K562 (cell line): Measurements from ENCODE around the gene TIMM17B. TPM values are rescaled to one million over a fixed set of nuclear protein-coding genes. Genes with fewer than 3 reads are reported as not detected.

Experiments
- ATAC-seq: fragments of 200-7000 bp; cut with Tn5 transposase; 3 replicates; pipeline ENCODE4 v1.9.1; 2020; ENCODE audit warnings: moderate library complexity
- BruUV-seq: library from RNA; stranded (reverse); fragments of 400-500 nt; replicated peaks from 2 replicates; lab custom pipeline; 2021; lab: Mats Ljungman, UMichigan
- CTCF ChIA-PET: fragments of 300-600 bp; formaldehyde crosslinking; extraction: SDS; loops from one replicate; lab custom pipeline; 2021; ENCODE audit warnings: low intra/inter-chr PET ratio; lab: Yijun Ruan, JAX
- POLR2A ChIA-PET: fragments of 300-600, 350-650 bp; sonication (Branson Sonifier 250); formaldehyde crosslinking; extraction: SDS; loops from one replicate; lab custom pipeline; 2021; ENCODE audit warnings: antibody characterized with exemption, inconsistent platforms; lab: Yijun Ruan, JAX
- DNase-seq, 4 experiments: peaks; one replicate each; pipeline versions ENCODE4 v3.0.0 to v3.0.0-alpha.2; 2011 to 2018; ENCODE audit warnings: low spot score in 3 of 4, mixed read lengths in 3 of 4; ENCODE audit errors: extremely low read depth in 1 of 4
- FAIRE-seq: peaks from 2 replicates; lab custom pipeline; 2011; peaks lifted over from hg19 to GRCh38; lab: Jason Lieb, UNC
- H2AFZ ChIP-seq: 2 replicates; pipeline ENCODE4 v1.6.0; 2011; ENCODE audit warnings: low read depth, low read length, control low read depth, inconsistent platforms
- H3K27ac ChIP-seq: fragments of 200-600 bp; 3 replicates; pipeline ENCODE4 v1.8.0; 2011; ENCODE audit warnings: low read depth, mild to moderate bottlenecking, control low read depth, inconsistent platforms, low read length, moderate library complexity, mixed read lengths; ENCODE audit errors: extremely low read depth
- H3K27me3 ChIP-seq, 2 experiments: fragments of 300-600 bp in 1 of 2; 2 replicates in 1 of 2; 3 replicates in 1 of 2; pipeline versions ENCODE4 v1.6.0 to v1.8.0; 2011; ENCODE audit warnings: inconsistent platforms in 2 of 2, low read length in 2 of 2, mild to moderate bottlenecking in 1 of 2, mixed read lengths in 1 of 2, moderate library complexity in 1 of 2; ENCODE audit not compliant: control insufficient read depth in 2 of 2, insufficient read depth in 2 of 2
- H3K36me3 ChIP-seq: fragments of 300-600 bp; 3 replicates; pipeline ENCODE4 v1.8.0; 2011; ENCODE audit warnings: mild to moderate bottlenecking, low read length, inconsistent platforms; ENCODE audit not compliant: control insufficient read depth, insufficient read depth
- H3K4me1 ChIP-seq, 2 experiments: fragments of 200-600 bp in 1 of 2; replicated peaks in 1 of 2; 2 replicates in 1 of 2; 3 replicates in 1 of 2; pipeline versions ENCODE4 v1.5.1 to v1.8.0; 2011; ENCODE audit warnings: inconsistent platforms in 2 of 2, low read length in 2 of 2, mild to moderate bottlenecking in 1 of 2, mixed read lengths in 1 of 2, moderate library complexity in 1 of 2; ENCODE audit not compliant: control insufficient read depth in 2 of 2, insufficient read depth in 2 of 2
- H3K4me2 ChIP-seq: 2 replicates; pipeline ENCODE4 v1.6.1; 2011; ENCODE audit warnings: low read length, control low read depth, inconsistent platforms, mixed read lengths; ENCODE audit not compliant: insufficient read depth
- H3K4me3 ChIP-seq: fragments of 200-600 bp; sonication (generic), shearing (Covaris generic); 2 replicates; pipeline ENCODE4 v1.5.1; 2016; ENCODE audit warnings: control low read depth, inconsistent platforms
- H3K79me2 ChIP-seq: fragments of 200-600 bp; 3 replicates; pipeline ENCODE4 v1.8.0; 2011; ENCODE audit warnings: low read length, inconsistent platforms; ENCODE audit not compliant: control insufficient read depth, insufficient read depth
- H3K9ac ChIP-seq, 2 experiments: 2 replicates each; pipeline versions ENCODE4 v1.6.0 to v1.6.1; 2011; ENCODE audit warnings: low read depth in 2 of 2, low read length in 2 of 2, control low read depth in 1 of 2, inconsistent platforms in 1 of 2, mild to moderate bottlenecking in 1 of 2, mixed read lengths in 1 of 2; ENCODE audit not compliant: insufficient read depth in 1 of 2
- H3K9me1 ChIP-seq: one replicate; pipeline ENCODE4 v1.6.0; 2011; ENCODE audit warnings: inconsistent platforms, mild to moderate bottlenecking, low read length, moderate library complexity; ENCODE audit not compliant: control insufficient read depth, insufficient read depth
- H3K9me3 ChIP-seq: replicated peaks from 2 replicates; pipeline ENCODE4 v1.5.1; 2011; ENCODE audit warnings: low read depth, low read length, inconsistent platforms; ENCODE audit not compliant: control insufficient read depth, insufficient read depth
- H4K20me1 ChIP-seq: replicated peaks from 2 replicates; pipeline ENCODE4 v1.6.1; 2011; ENCODE audit warnings: low read length, inconsistent platforms, mixed read lengths; ENCODE audit not compliant: control insufficient read depth, insufficient read depth
- ADNP ChIP-seq: fragments of 200-800 bp; sonication (Bioruptor generic); IDR thresholded peaks from 2 replicates; pipeline ENCODE4 v1.6.1; 2016; ENCODE audit warnings: missing genetic modification characterization, missing compliant biosample characterization
- ARID2 ChIP-seq: fragments of 450-650 bp; IDR thresholded peaks from 2 replicates; pipeline ENCODE4 v1.6.1; 2017; ENCODE audit warnings: antibody characterized with exemption, mild to moderate bottlenecking
- BCOR ChIP-seq: fragments of 450-650 bp; IDR thresholded peaks from 2 replicates; pipeline ENCODE4 v1.6.1; 2016
- CBX3 ChIP-seq, 2 experiments: IDR thresholded peaks; 1 replicate in 1 of 2; 2 replicates in 1 of 2; pipeline ENCODE4 v1.6.1; 2012; ENCODE audit warnings: inconsistent platforms in 2 of 2, low read length in 2 of 2, borderline replicate concordance in 1 of 2, control low read depth in 1 of 2
- CTCF ChIP-seq, 3 experiments: IDR thresholded peaks in 2 of 3; conservative IDR thresholded peaks in 1 of 3; 2 replicates each; pipeline ENCODE4 v1.5.1; 2011 to 2012; ENCODE audit warnings: low read length in 3 of 3, mild to moderate bottlenecking in 3 of 3, control low read depth in 2 of 3, improper control_type of control experiment in 1 of 3, inconsistent platforms in 1 of 3, low read depth in 1 of 3, mixed read lengths in 1 of 3, moderate library complexity in 1 of 3; ENCODE audit not compliant: insufficient read depth in 2 of 3
- ESRRA ChIP-seq: fragments of 450-650 bp; IDR thresholded peaks from 2 replicates; pipeline ENCODE4 v1.6.1; 2014; ENCODE audit warnings: low read depth, mild to moderate bottlenecking, moderate library complexity, borderline replicate concordance
- ETS2 ChIP-seq: IDR thresholded peaks from 2 replicates; pipeline ENCODE4 v1.6.1; 2016; ENCODE audit warnings: borderline replicate concordance, missing genetic modification characterization, mild to moderate bottlenecking, moderate library complexity, missing compliant biosample characterization; ENCODE audit not compliant: poor library complexity, severe bottlenecking
- FOSL1 ChIP-seq: fragments of 200-800 bp; sonication (Bioruptor generic); conservative IDR thresholded peaks from 2 replicates; pipeline ENCODE4 v1.6.1; 2016; ENCODE audit warnings: missing genetic modification characterization, missing compliant biosample characterization
- FOXA3 ChIP-seq, 2 experiments: fragments of 450-650 bp in 1 of 2; sonication (generic) in 1 of 2; formaldehyde crosslinking; IDR thresholded peaks in 1 of 2; conservative IDR thresholded peaks in 1 of 2; 2 replicates each; pipeline versions ENCODE4 v1.4.0 to v1.8.0; 2020 to 2022; ENCODE audit warnings: mild to moderate bottlenecking in 2 of 2, missing genetic modification reagents in 1 of 2
- HDAC2 ChIP-seq: fragments of 450-650 bp; IDR thresholded peaks from 2 replicates; pipeline ENCODE4 v1.6.1; 2016; ENCODE audit warnings: mild to moderate bottlenecking
- JUND ChIP-seq, 2 experiments: IDR thresholded peaks; 2 replicates in 1 of 2; 3 replicates in 1 of 2; pipeline ENCODE4 v1.6.1; 2011; ENCODE audit warnings: borderline replicate concordance in 2 of 2, low read depth in 2 of 2, low read length in 2 of 2, improper control_type of control experiment in 1 of 2, missing biosample characterization in 1 of 2, missing genetic modification characterization in 1 of 2, missing genetic modification reagents in 1 of 2
- MBD2 ChIP-seq: sonication (generic); IDR thresholded peaks from 2 replicates; pipeline ENCODE4 v1.6.1; 2016; ENCODE audit warnings: low read depth, borderline replicate concordance
- PHF20 ChIP-seq: fragments of 450-650 bp; IDR thresholded peaks from 2 replicates; pipeline ENCODE4 v1.6.1; 2018; ENCODE audit not compliant: partially characterized antibody
- PRMT5 ChIP-seq: sonication (generic); formaldehyde crosslinking; IDR thresholded peaks from 2 replicates; pipeline ENCODE4 v1.5.0; 2020; ENCODE audit warnings: missing genetic modification reagents
- RCOR1 ChIP-seq, 2 experiments: IDR thresholded peaks; 2 replicates each; pipeline ENCODE4 v1.6.1; 2012; ENCODE audit warnings: low read depth in 2 of 2, low read length in 2 of 2, borderline replicate concordance in 1 of 2, improper control_type of control experiment in 1 of 2
- SMARCA5 ChIP-seq: fragments of 450-650 bp; IDR thresholded peaks from 2 replicates; pipeline ENCODE4 v1.6.1; 2016
- XRCC5 ChIP-seq: fragments of 200-400 bp; formaldehyde crosslinking; IDR thresholded peaks from 2 replicates; pipeline ENCODE4 v1.6.1; 2017; ENCODE audit warnings: low read depth, mild to moderate bottlenecking, low read length
- ZEB2 ChIP-seq: fragments of 450-650 bp; IDR thresholded peaks from 2 replicates; pipeline ENCODE4 v1.6.1; 2016
- WGBS: fragments of 100-300 bp; shearing (Covaris generic); methylation state at CpG from one replicate; pipeline ENCODE4 v1.1.6; 2016; ENCODE audit warnings: low coverage, mixed read lengths; ENCODE audit not compliant: insufficient coverage; ENCODE audit errors: missing lambda C conversion rate; 5-methylcytosine and 5-hydroxymethylcytosine counted together
- in situ Hi-C: fragments of 300-500 bp; cut with MboI; formaldehyde crosslinking; loops from 4 replicates; pipeline ENCODE4 v1.15.0; 2018; ENCODE audit warnings: inconsistent platforms, mixed read lengths
- intact Hi-C: fragments of 100-400 bp; cut with micrococcal nuclease; formaldehyde crosslinking; loops from 2 replicates; pipeline ENCODE4 v1.14.2; 2022
- polyA plus RNA-seq, 8 experiments: library from polyadenylated mRNA; depleted of rRNA in 4 of 8; stranded (reverse) in 5 of 8; unstranded in 3 of 8; fragments of >200 nt; fragmentation: Nextera tagmentation in 2 of 8; fragmentation: Illumina TruSeq in 1 of 8; extraction: Ambion mirVana in 2 of 8; extraction: Trizol in 1 of 8; gene quantifications; 2 replicates each; pipeline versions ENCODE4 v1.2.1 to v1.2.3, GENCODE V29; 2011 to 2014; ENCODE audit warnings: inconsistent platforms in 1 of 8, missing spikeins in 1 of 8
- total RNA-seq, 7 experiments: library from RNA; depleted of rRNA in 6 of 7; stranded (reverse); fragments of >200 nt in 6 of 7; fragmentation: Illumina TruSeq in 2 of 7; extraction: Trizol in 2 of 7; gene quantifications; 2 replicates each; pipeline versions ENCODE4 v1.2.1 to v1.2.3, GENCODE V29; 2011 to 2021; ENCODE audit warnings: low replicate concordance in 1 of 7

Gene TIMM17B
- total and polyA plus RNA-seq, 9 of the 15 experiments (the other 6 are each of a cell fraction or from before 2014, with no cell fraction given) = 9.9 to 184 (median 115) TPM

- TF ChIP-seq CTCF (IDR thresholded peaks at IDR 0.05 in 2 of 3, conservative IDR thresholded peaks at IDR 0.05 in 1 of 3; ENCODE audit: insufficient read depth in 2 of 3, low read depth in 1 of 3, low read length in 3 of 3) (peak; percentile 84 to 86 (median 86)), ARID2 (0 out of 2 replicates have a peak, but pooled peaks have one; percentile 10)
Measured at GRCh38 chrX:48945517-48946348, 48.2 kb upstream of the TIMM17B start (continued).

- no TSS peak for BruUV-seq
- H3K79me2 ChIP-seq = peaks cover 93% of the 10 kb centered on the region
- peak overlapping the region; percentile 29 to 65; a peak in 3 of 4 replicates for H3K9ac ChIP-seq
- no peak overlapping the region for H2AFZ ChIP-seq
- DNase-seq (peak in 1 of 4 experiments; percentile 52), ATAC-seq (no peak), FAIRE-seq (peak; percentile 51)
- H4K20me1 ChIP-seq = no peaks in the 10 kb centered on the region
- 28% methylated on average over 2 of the region's 2 CpGs for WGBS
- H3K9me1 ChIP-seq = no peaks in the 10 kb centered on the region
- in situ Hi-C loops = no loop called here
- H3K4me3 ChIP-seq = no peak overlapping the region
- no peaks in the 10 kb centered on the region for H3K9me3 ChIP-seq
- intact Hi-C loops = loop anchor here (5.0 kb wide), 1 partner anchor 141 kb away; the partner anchor contains the start of gene HDAC6
- CTCF ChIA-PET = no interaction called here
- peaks cover 55 to 74% of the 10 kb centered on the region in 2 experiments for H3K4me1 ChIP-seq
- POLR2A ChIA-PET = interaction anchor here (0.8 to 1.8 kb wide), 3 partner anchors 9 to 13 kb away, joined by 3 to 10 read pairs (median 3); no protein-coding TSS in a partner anchor
- peaks cover 53% of the 10 kb centered on the region for H3K36me3 ChIP-seq
- no peaks in the 10 kb centered on the region for H3K27me3 ChIP-seq
- H3K4me2 ChIP-seq = peak overlapping the region; percentile 47
- H3K27ac ChIP-seq = peak overlapping the region; percentile 91
- TF ChIP-seq XRCC5 (no peak), ADNP (tag) (peak; percentile 75; the same call in 1 of the 2 replicates), FOXA3 (CRISPR knock-in tag; conservative IDR thresholded peaks at IDR 0.05 in 1 of 2, IDR thresholded peaks at IDR 0.05 in 1 of 2) (no peak), ESRRA (peak; percentile 38; the same call in 1 of the 2 replicates), MBD2 (no peak), BCOR (peak; percentile 91), SMARCA5 (0 out of 2 replicates have a peak, but pooled peaks have one; percentile 37), ETS2 (tag) (no peak), PRMT5 (no peak), HDAC2 (peak; percentile 75), RCOR1 (IDR thresholded peaks at IDR 0.05; ENCODE audit: borderline replicate concordance in 1 of 2, low read depth in 2 of 2, low read length in 2 of 2) (peak in 1 of 2 experiments; percentile 60; a peak in 1 of 4 replicates), PHF20 (peak; percentile 21), FOSL1 (tag) (peak; percentile 46), CBX3 (IDR thresholded peaks at IDR 0.05; ENCODE audit: borderline replicate concordance in 1 of 2, low read length in 2 of 2) (peak in 1 of 2 experiments; percentile 28; a peak in 1 of 3 replicates), JUND (IDR thresholded peaks at IDR 0.05; ENCODE audit: borderline replicate concordance, low read depth, low read length) (peak; percentile 13; the same call in 1 of the 2 replicates), JUND (tag; IDR thresholded peaks at IDR 0.05; ENCODE audit: borderline replicate concordance, low read depth, low read length) (peak; percentile 31; the same call in 1 of the 3 replicates), ZEB2 (no peak)
Measured at GRCh38 chrX:48942895-48943294, 45.3 kb upstream of the TIMM17B start.
